HG03558 (cell line): ENCODE data around the gene FER1L5.

Source experiments
- ATAC-seq: cut with Tn5 transposase; IDR thresholded peaks from one replicate; pipeline ENCODE4 v1.9.1; 2021; ENCODE audit warnings: moderate number of reproducible peaks; ENCODE audit not compliant: unreplicated experiment; ENCODE audit errors: extremely low read depth

FER1L5 gene

DNA sequence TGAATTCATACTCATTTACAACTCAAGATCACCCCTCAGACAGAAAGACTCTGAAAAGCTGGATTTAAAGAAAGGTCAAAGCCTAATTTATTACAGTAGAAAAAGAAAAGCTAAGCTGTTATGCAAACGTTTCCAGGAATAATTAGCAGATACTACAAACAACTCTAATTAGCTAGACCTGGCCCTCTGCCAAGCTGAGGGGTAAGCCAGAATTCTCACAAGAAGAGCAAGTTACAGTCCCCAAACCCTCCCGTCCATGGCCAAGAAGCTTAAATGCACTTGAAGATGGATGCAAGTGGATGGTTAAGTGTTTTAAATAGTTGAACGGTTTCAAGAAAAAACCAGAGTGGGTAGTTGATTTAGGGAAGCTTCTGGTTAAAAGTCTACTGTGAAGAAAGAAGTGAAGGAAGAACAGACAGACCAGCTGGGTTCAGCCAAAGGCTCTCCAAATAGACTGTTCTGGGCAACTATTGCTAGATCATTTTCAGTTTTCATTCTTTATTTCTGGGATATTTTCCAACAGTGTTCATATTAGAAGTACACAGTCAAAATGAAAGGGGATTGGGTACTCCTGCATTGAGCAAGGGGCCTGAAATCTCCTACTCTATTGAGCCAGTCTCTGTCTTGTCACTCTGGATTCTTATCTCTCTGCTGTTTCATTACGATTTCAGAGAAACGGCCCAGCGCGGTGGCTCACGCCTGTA, 92.5 kb downstream of the FER1L5 start:
- ATAC-seq = no peak

- ATAC-seq = no peak
Observed at GRCh38 chr2:96737251-96737650, 94.7 kb downstream of the FER1L5 start.

GRCh38 chr2:96737831-96738230, 95.3 kb downstream of the FER1L5 start:
- ATAC-seq = no peak

GRCh38 chr2:96739076-96739632, 96.6 kb downstream of the FER1L5 start:
- no peak for ATAC-seq

- ATAC-seq = peak; percentile 94
Observed at GRCh38 chr2:96739633-96740428, 97.3 kb downstream of the FER1L5 start, which contains the start of gene LMAN2L. Gene LMAN2L, minus strand, starts transcription at chr2:96740064. Its CDS starts 24 bp downstream, at chr2:96740040.

DNA sequence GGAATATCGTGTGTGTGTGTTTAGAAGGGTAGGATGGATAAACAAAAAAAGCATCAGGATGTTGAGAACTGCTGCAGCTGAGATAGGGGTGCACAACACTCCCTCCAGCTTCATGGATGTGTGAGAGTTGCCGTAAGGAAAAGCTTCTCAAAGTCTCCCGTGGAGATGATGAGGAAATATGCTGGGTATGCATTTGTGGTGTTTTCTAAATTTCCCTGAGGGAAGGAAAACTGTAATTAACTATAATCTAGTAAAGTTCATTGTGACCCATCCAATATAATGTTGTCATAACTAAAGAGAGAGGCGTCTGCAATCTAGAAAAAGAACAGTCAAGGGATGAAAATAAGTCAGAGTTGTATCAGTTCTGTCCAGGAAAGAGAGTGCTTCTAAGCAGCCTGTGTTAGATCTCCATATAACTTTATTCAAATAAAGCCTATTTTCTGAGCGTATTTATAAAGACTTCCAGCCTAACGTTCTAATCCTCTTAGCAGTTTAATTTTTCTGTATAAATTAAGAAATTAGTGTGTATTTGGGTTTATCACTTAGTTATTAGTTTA, 104.6 kb downstream of the FER1L5 start:
- ATAC-seq = no peak

DNA sequence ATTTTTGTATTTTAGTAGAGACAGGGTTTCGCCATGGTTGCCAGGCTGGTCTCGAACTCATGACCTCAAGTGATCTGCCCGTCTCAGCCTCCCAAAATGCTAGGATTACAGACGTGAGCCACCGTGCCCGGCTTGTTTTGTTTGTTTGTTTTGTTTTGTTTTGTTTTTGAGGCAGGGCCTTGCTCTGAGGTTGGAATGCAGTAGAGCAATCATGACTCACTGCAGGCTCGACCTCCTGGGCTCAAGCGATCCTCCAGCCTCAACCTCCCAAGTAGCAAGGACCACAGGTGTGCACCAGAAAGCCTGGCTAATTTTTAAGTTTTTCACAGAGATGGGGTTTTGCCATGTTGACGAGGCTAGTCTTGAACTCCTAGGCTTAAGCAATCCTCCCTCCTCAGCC, 109.2 kb downstream of the FER1L5 start:
- no peak for ATAC-seq

GRCh38 chr2:96753661-96754282, 111.2 kb downstream of the FER1L5 start:
- no peak for ATAC-seq

- no peak for ATAC-seq
Observed at GRCh38 chr2:96754317-96754716, 111.8 kb downstream of the FER1L5 start.
